ENCODE data around the gene SORCS2.

SORCS2 gene

DNA sequence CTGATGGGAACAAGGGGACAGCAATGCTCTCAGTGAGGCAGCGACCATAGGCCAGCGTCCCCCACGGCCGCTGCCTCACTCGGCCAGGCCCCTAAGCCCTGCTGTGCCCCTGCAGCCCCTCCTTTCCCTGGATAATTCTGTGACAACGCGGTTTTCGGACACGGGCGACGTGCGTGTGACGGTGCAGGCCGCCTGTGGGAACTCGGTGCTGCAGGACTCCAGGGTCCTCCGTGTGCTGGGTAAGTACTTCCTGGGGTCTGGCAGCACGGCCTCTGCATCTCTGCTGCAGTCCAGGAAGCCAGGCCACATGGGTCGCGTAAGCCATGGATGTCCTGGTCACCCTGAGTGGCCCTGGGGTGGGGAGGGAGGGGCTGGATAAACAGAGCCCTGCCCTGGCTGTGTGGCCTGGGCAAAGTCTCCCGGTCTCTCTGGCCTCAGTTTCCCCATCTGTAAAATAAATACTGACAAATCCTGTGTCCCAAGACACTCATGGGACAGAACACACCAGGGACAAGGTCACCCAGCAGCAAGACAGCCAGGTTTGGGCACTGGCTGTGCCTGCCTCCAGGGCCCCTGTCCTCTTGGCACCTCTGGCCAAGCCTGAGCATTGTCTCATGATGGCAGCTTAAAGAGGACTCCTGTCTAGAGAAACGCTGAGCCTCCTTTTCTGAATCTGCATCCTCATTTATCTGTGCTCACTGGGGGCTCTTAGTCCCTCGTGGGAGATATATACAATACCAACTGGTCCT is 534.5 kb downstream of the SORCS2 start:
- no peak for DNase-seq

- DNase-seq = no peak
Measured at GRCh38 chr4:7727749-7728148, 535.4 kb downstream of the SORCS2 start.

DNA sequence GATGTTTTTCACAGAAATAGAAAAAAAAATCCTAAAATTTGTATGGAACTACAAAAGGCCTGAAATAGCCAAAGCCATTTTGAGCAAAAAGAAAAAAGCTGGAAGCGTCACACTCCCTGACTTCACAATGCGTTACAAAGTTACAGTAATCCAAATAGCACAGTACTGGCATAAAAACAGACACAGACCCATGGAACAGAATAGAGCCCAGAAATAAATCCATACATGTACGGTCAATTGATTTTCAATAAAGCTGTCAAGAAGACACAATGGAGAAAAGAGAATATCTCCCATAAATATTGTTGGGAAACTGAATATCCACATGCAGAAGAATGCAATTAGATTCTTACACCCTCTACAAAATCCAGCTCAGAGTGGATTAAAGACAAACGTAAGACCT is 539.1 kb downstream of the SORCS2 start:
- no peak for DNase-seq

DNA sequence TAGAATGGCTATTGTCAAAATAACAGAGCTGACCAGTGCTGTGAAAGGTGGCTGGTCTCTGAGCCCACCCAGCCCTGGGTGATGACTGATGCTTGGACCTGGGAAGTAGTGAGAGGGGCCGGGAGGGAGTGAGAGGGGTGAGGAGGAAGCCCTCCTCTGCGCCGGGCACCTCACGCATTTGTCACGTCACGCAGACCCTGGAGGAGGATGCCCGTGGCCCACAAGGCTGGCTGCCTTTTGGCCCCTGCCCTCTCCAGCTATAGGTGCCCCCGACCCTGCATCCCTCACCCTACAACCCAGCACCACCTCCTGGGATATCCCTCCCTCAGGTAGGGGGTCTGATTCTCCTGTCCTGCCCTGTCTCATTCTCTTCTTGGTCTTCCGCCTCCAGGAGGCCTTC is 539.9 kb downstream of the SORCS2 start:
- DNase-seq = no peak

DNA sequence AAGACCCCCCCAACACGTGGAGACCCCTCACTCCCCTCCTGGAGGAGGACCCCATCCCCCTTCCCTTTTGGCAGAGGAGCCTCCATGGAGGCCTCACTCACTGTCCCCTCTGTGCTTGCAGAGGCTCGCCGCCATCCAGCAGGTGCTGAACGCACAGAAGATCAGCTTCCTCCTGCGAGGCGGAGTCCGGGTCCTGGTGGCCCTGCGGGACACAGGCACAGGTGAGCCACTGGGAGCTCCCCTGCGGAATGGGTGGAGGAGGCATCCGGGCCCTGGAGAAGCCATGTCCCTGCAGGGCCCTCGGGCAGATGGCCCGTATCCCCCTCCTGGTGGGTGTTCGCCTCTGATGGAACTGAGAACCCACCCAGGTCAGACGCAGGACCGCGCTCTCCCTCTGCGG is 540.9 kb downstream of the SORCS2 start:
- no peak for DNase-seq

DNA sequence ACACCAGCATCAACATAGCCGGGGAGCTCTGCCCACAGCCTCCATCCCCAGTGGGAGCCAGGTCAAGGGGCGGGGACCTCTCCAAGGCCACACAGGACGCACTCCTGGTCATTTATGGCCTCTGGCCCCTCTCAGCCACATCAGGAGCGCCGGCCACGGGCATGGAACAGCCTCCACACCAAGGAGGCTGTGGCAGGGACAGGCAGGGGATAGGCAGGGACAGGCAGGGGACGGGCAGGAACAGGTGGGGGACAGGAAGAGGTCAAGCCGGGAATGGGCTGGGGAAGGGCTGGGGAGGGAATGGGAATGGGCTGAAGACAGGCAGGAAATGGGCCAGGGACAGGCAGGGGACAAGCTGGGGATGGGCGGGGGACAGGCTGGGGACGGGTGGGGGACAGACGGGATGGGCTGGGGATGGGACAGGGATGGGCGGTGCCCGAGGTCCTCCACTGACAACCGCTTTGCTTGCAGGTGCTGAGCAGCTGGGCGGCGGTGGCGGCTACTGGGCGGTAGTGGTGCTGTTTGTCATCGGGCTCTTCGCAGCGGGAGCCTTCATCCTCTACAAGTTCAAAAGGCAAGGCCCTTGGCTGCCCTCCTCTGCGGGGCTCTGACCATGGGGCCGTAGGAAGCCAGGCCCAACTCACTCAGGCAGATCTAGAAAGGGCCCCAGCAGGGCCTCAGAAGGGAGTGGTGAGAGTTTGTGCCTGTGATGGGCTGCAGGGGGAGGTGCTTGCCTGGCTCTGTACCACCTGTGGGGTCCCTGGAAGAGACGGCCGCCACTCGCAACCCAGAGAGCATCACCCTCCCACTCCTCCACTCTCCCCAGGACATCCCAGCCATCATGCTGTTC is 541.7 kb downstream of the SORCS2 start:
- DNase-seq = no peak

- DNase-seq = no peak
Measured at GRCh38 chr4:7734651-7735260, 542.4 kb downstream of the SORCS2 start.

DNA sequence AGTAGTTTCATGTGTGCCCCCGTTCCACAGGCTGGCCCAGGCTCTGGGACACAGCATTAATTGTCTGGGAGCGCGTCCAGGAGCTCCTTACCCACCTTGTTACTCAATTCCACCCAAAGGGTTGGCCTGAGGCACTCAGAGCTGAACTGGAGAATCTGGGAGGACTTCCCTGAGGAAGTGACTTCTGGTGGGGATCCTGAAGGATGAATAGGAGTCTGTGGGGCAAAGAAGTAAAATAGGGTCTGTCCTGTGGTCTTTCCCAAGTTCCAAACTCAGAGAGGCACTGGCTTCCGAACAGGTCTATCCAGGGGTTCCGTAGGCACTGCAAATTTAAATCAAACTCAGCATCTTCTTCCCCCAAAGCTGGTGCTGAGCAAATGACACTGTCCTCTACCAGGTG is 543.1 kb downstream of the SORCS2 start:
- no peak for DNase-seq

- DNase-seq = no peak
Measured at GRCh38 chr4:7735961-7736360, 543.6 kb downstream of the SORCS2 start.

DNA sequence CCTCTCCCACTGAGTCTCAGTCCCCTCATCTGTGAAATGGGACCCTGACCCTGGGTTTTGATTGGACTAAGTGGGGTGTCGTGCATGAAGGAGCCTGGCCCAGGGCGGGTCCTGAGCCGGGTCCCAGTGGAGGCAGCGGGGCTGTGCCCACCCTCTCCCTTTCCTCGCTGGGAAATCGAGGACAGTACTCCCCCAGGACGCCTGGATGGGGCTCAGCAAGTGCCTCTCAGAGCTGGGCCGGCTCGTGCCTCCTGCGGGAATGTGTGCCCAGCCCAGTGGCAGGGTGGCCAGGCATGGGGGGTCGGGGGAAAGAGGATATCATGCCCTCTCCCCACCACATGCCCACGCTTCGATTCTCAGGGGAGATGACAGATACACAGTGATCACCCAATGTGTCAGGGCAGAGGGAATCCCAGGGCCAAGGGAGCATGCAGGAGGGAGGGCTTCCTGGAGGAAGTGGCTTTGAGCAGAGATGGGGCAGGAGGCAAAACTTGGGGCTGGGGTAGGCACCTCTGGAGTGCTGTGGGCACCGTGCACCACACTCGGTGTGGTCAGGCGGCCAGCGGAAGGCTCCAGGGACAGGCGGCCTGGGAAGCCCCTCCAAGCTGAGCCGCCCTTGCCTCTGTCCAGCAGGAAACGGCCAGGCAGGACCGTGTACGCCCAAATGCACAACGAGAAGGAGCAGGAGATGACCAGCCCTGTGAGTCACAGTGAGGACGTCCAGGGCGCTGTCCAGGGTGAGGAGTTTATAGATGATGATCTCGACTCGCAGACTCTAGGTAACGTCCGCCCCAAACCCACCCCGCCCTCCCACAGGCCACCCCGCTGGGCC is 544.3 kb downstream of the SORCS2 start:
- no peak for DNase-seq

- no peak for DNase-seq
Measured at GRCh38 chr4:7737268-7737645, 544.9 kb downstream of the SORCS2 start.

- no peak for DNase-seq
Measured at GRCh38 chr4:7737752-7738457, 545.6 kb downstream of the SORCS2 start.

DNA sequence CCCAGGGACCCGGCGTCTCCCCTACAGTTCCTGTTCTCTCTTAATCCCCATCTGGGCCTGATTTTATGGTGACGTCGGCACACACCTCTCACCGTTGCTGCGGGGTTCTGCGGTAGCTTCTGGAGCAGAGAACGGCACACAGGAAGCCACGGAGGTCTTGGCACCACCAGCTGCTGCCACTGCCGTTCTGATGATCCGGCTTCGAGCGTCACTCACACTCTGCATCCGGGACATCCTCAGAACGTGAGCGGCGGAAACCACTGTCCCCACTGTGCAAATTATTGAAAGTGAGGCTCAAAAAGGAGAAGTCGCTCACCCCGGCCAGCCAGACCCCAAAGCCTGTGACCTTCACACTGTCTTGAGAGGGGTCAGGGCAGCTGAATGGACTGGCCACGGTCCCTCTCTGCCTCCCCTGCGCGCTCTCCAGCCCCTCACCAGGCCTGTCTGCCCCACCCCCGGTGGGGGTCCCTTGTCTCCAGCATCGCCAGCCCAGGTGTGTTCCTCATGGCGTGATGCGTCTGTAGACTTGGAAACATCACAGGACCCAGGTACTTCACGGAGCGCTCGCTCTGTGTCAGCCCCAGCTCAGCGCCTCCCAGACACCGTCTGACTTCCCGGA is 546.2 kb downstream of the SORCS2 start:
- DNase-seq = no peak

DNA sequence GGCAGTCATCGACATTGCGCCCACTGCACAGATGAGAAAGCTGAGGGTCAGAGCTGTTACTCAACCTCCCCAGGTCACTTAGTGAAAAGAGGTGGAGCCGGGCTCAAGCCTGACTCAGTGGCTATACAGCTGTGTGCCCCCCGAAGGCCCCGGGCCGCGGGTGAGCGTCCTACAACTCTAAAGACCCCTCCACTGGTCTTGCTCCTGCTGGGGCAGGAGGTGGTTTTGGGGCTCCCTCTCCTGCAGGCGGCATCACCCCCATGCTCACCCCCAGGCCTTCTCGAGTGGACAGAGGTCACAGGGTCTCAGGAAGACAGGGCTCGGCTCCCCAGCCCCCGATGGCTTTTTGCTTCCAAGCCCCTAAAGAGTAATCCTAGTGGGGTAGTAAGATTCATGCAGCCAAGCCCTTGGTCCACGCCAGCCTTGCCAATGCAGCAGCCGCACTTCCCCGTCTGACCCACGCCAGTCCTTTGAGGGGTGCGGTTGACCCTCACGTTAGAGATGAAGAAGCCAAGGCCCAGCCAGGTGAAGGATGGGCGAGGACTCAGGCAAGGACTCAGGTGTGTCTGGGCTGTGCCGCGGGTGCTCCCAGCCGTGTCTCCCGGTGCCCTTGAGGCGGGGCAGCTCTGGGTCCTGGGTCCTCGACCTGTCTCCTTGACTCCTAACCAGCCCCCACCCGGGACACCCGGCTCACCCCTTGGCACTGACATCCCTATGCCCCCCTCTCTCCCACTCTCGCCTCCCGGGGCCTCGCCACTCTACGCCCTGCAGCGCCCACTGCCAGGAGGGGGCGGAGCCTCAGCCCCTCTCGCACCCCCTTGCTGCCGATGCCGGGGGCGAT is 547.0 kb downstream of the SORCS2 start:
- DNase-seq = no peak

DNA sequence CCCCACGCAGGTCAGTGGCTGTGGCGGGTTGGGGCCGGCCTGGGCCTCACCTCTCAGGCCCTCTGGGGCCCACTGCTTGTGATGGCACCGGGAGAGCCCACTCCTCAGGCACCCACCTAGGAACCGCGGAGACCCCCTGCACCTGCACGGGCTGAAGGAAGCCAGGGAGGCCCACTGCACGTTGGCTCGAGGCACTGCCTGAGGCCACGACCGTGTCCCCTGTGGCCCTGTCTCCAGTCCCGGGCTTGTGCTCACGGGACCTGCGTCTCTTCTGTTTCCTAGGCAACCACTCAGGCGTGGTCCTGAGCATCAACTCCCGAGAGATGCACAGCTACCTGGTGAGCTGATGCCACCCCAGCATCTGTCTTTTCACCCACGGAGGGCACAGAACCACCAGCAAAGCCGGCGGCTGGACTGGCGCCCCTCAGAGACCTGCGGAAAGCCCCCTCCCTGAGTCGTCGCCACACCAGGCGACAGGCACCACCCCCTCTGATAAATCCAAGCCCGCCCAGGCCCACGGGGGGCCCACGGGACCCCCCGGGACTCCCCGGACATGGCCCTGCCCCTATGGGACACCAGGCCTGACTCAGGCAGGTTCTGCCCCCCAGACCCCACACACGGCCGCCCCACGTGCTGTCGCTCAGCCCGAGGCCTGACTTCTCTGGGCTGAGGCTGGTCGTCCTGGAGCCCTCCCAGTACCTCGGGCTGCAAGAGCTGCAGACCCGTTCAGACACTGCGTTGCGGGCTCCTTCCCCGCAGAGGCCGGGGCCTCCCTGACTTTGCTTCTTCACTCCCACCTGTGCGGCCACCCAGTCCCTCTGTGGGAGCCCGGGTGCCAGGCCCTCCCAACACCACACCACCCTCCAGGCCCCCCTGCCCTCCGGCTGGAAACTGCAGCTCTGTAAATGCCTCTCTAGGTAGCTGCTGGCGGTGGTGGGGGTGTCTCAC is 547.9 kb downstream of the SORCS2 start:
- DNase-seq = no peak

GRCh38 chr4:7740866-7741525 is 548.7 kb downstream of the SORCS2 start:
- no peak for DNase-seq

GRCh38 chr4:7741946-7742806 is 549.8 kb downstream of the SORCS2 start:
- DNase-seq = no peak

- DNase-seq = no peak
Measured at GRCh38 chr4:7742807-7743280, 550.5 kb downstream of the SORCS2 start.

Measured in stimulated activated CD4-positive, alpha-beta T cell treated with anti-CD3 and anti-CD28 coated beads, Interleukin-2, amount 100 ng/mL, for 48 hours (primary cell).